ENCODE data around the gene SLC30A7. TPM values are rescaled to one million over a fixed set of nuclear protein-coding genes. Genes with fewer than 3 reads are reported as not detected.

SLC30A7 gene
- total and polyA plus RNA-seq, 2 of the 13 experiments (the other 11 are each of a cell fraction or from before 2014, with no cell fraction given): 8.3 to 40.8 TPM

DNA sequence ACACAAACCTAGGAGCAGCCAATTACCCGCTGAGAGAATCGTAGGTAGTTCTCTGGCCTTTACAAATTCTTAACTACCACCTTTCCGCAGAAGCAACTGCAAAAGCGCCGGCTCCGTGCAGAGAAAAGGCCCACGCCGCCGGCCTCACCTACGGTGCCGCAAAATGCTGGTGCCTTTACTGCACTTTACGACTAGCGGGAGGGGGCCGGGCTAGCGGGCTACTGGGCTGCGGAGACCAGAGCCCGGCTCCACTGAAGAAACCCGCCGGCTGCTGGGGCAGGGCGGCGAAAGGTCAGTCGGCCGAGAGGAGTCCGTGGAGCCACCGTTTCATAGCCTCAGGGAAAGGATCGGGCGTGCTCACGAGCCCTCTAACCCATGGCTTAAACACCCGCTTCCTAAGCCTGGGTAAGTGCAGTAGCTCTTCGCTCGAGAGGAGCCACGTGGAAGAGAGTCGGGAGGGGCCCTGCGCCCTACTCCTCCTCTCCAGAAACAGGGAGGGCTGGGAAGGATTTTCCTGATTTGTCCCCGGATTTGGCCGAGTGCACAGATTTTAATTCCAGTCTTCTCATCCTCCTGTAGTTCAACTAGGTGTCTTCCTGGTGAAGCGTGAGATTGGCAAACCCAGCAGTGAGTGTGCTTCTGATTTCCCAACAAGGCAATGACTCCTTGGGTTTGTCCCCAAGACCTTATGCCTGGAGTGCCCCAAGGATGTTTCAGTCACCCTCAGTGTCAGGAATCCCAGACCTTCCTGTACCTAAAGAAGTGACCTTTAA, 130.0 kb downstream of the SLC30A7 start, which contains the start of gene DPH5 (continued):
- TF ChIP-seq, protein P1, sequence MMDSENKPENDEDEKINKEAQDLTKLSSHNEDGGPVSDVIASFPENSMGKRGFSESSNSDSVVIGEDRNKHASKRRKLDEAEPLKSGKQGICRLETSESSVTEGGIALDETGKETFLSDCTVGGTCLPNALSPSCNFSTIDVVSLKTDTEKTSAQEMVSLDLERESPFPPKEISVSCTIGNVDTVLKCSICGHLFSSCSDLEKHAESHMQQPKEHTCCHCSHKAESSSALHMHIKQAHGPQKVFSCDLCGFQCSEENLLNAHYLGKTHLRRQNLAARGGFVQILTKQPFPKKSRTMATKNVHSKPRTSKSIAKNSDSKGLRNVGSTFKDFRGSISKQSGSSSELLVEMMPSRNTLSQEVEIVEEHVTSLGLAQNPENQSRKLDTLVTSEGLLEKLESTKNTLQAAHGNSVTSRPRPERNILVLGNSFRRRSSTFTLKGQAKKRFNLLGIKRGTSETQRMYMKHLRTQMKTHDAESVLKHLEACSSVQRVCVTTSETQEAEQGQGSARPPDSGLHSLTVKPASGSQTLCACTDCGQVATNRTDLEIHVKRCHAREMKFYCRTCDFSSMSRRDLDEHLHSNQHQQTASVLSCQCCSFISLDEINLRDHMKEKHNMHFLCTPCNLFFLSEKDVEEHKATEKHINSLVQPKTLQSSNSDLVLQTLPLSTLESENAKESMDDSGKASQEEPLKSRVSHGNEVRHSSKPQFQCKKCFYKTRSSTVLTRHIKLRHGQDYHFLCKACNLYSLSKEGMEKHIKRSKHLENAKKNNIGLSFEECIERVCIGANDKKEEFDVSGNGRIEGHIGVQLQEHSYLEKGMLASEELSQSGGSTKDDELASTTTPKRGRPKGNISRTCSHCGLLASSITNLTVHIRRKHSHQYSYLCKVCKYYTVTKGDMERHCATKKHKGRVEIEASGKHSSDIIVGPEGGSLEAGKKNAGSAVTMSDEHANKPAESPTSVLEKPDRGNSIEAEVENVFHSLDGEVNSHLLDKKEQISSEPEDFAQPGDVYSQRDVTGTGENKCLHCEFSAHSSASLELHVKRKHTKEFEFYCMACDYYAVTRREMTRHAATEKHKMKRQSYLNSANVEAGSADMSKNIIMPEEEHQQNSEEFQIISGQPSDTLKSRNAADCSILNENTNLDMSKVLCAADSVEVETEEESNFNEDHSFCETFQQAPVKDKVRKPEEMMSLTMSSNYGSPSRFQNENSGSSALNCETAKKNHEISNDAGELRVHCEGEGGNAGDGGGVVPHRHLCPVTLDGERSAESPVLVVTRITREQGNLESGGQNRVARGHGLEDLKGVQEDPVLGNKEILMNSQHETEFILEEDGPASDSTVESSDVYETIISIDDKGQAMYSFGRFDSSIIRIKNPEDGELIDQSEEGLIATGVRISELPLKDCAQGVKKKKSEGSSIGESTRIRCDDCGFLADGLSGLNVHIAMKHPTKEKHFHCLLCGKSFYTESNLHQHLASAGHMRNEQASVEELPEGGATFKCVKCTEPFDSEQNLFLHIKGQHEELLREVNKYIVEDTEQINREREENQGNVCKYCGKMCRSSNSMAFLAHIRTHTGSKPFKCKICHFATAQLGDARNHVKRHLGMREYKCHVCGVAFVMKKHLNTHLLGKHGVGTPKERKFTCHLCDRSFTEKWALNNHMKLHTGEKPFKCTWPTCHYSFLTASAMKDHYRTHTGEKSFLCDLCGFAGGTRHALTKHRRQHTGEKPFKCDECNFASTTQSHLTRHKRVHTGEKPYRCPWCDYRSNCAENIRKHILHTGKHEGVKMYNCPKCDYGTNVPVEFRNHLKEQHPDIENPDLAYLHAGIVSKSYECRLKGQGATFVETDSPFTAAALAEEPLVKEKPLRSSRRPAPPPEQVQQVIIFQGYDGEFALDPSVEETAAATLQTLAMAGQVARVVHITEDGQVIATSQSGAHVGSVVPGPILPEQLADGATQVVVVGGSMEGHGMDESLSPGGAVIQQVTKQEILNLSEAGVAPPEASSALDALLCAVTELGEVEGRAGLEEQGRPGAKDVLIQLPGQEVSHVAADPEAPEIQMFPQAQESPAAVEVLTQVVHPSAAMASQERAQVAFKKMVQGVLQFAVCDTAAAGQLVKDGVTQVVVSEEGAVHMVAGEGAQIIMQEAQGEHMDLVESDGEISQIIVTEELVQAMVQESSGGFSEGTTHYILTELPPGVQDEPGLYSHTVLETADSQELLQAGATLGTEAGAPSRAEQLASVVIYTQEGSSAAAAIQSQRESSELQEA (CRISPR knock-in tag; IDR thresholded peaks at IDR 0.05; ENCODE audit: not compliant biosample characterization): no peak
- no peak for TF ChIP-seq ZNF549 (CRISPR knock-in tag; IDR thresholded peaks at IDR 0.05)
- TF ChIP-seq HIVEP1 (CRISPR knock-in tag; IDR thresholded peaks at IDR 0.05): no peak
- TF ChIP-seq ATF2 (CRISPR knock-in tag; IDR thresholded peaks at IDR 0.05): peak; percentile 71
- TF ChIP-seq ZMYM3 (CRISPR knock-in tag; IDR thresholded peaks at IDR 0.05): peak; percentile 11; the same call in 1 of the 2 replicates
- peak; percentile 52; the same call in 1 of the 2 replicates for TF ChIP-seq GMEB1 (CRISPR knock-in tag; IDR thresholded peaks at IDR 0.05; ENCODE audit: borderline replicate concordance)
- TF ChIP-seq ARNT2 (CRISPR knock-in tag; IDR thresholded peaks at IDR 0.05; ENCODE audit: low read depth): peak; percentile 59; the same call in 1 of the 2 replicates
- TF ChIP-seq TFDP1 (CRISPR knock-in tag; IDR thresholded peaks at IDR 0.05; ENCODE audit: borderline replicate concordance): peak; percentile 52; the same call in 1 of the 2 replicates
- TF ChIP-seq ZNF841 (CRISPR knock-in tag; IDR thresholded peaks at IDR 0.05; ENCODE audit: borderline replicate concordance): no peak
- TF ChIP-seq NFRKB (IDR thresholded peaks at IDR 0.05): no peak
- peak; percentile 73 for TF ChIP-seq ISL2 (CRISPR knock-in tag; IDR thresholded peaks at IDR 0.05)
- no peak for TF ChIP-seq MLXIP (CRISPR knock-in tag; IDR thresholded peaks at IDR 0.05; ENCODE audit: borderline replicate concordance)
